Measurements from ENCODE around the gene EIF1. TPM values are rescaled to one million over a fixed set of nuclear protein-coding genes. Genes with fewer than 3 reads are reported as not detected.
"Not testable (repeated sequence)": the region's sequence is repeated elsewhere in the genome, so short reads cannot be mapped to it uniquely, and the experiment has no call there.

EIF1 gene
- total RNA-seq = 779 and 785 TPM in 2 replicates

DNA sequence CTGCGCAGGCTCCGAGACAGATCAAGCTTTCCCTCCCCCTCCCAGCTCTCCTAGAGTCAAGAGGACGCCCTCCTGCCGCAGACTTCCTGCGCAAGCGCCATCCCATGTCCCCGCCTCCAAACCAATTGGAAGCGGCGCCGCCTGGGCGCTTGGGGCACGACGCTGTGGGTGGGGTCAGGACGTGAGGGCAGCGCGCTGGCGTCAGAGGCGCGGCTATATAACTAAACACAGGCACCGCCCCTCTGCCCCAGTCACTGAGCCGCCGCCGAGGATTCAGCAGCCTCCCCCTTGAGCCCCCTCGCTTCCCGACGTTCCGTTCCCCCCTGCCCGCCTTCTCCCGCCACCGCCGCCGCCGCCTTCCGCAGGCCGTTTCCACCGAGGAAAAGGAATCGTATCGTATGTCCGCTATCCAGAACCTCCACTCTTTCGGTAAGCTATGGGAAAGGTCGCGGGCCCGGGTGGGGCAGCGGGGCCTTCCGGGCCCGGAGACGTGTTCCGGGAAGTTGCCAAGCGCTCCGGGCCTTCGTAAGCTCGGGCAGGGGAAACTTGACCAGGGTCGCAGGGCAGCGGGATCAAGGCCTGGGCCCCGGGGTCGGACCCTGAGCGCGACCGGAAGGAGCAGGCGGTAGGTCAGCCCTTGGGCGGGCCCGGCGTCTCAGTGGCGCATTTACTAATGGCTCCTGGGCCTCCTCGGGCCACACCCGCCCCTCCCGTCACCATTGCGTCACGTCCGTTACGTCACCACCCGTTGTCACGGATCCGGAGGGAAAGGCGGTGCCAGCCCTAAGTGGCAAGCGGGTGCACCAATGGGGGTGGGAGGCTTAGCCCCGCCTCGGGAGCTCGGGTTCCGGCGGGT lies at the start of gene EIF1:
Gene EIF1 (plus strand): TSS at position 245 of the 856 bp plus-strand sequence. CDS start 154 bp downstream, at position 399.
- Mint-ChIP-seq H3K27me3 (ENCODE audit: low read depth) (no peaks in the 10 kb centered on the region), H3K4me1 (ENCODE audit: low read depth) (peaks cover 15% of the 10 kb centered on the region), H3K27ac (peak within 1 kb of the TSS; percentile 98), H3K36me3 (ENCODE audit: low read depth) (peaks cover 51% of the 10 kb centered on the region), H3K4me3 (ENCODE audit: low read depth) (peak within 1 kb of the TSS; percentile 96), H3K9me3 (no peaks in the 10 kb centered on the region)
- intact Hi-C loops (cut with micrococcal nuclease) = loop anchor here (1.0 kb wide), 2 partner anchors 10 to 23 kb away; no protein-coding TSS in a partner anchor
- peak; percentile 99 for DNase-seq (ENCODE audit: low spot score)

DNA sequence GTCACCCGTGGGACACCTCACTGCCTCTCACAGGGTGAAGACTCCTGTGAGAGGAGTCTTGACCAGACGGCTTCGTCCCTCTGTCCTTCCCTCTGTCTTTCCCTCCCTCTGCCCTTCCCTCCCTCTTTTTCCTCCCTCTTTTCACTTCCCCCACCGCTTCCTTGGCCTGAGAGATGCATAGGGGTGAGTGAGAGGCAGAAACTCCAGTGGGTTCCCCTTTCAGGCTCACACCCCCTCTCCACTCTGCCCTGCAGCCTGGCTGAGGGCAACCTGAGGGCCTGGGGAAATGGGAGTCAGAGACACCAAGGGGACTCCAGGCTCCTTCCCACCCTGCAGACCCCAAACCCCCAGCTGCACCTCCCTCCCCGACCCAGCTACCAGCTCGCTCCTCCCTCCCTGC lies 49.7 kb upstream of the EIF1 start:
- H3K4me3 Mint-ChIP-seq (ENCODE audit: low read depth) = no peak overlapping the region
- DNase-seq (ENCODE audit: low spot score) = no peak
- H3K36me3 Mint-ChIP-seq (ENCODE audit: low read depth) = no peaks in the 10 kb centered on the region
- H3K4me1 Mint-ChIP-seq (ENCODE audit: low read depth) = no peaks in the 10 kb centered on the region
- intact Hi-C loops (cut with micrococcal nuclease) = no loop called here
- H3K27me3 Mint-ChIP-seq (ENCODE audit: low read depth) = peaks cover 2% of the 10 kb centered on the region
- no peaks in the 10 kb centered on the region for H3K9me3 Mint-ChIP-seq
- no peak overlapping the region for H3K27ac Mint-ChIP-seq

DNA sequence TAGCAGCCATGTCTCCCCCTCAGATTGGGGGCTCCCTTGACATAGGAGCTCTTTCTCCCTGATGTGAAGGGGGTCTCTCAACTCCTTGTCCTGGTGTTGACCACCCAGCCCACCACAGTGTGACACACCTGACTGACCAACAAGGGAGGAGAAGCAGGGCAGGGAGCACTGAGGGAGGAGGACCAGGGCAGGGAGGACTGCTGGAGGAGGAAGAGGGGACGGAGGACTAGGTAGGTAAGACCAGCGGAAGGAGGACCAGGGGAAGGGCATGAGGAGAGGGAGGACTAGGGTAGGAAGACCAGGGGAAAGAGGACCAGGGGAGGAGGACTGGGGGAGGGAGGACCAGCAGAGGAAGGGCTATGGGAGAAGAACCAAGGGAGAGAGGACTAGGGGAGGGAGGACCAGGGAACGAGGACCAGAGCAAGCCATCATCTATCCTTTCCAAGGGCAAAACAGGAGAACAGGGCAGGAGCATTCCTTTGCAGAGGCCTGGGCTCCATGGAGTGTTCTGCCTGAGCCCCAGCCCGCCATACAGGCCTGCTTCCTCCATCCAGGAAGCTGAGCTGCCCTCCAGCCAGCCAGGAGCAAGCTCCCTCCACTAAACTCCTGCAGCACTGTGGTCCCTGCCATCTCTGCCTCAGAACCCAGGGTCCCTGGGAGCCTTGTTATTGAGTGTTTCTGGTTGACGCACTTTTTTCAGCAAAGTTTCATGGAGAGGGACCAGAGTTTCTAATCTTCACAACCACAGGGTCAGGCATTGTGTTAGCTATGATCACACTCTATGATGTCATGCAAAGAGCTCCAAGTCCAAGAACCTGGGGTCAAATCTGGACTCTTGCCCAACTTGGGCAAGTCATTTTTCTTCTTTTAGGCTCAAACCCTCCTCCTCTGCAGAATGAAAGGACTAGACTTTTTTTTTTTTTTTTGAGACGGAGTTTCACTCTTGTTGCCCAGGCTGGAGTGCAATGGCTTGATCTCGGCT lies 48.9 kb upstream of the EIF1 start:
- intact Hi-C loops (cut with micrococcal nuclease) = no loop called here
- Mint-ChIP-seq H3K27me3 (ENCODE audit: low read depth) (peaks cover 2% of the 10 kb centered on the region), H3K4me3 (ENCODE audit: low read depth) (no peak overlapping the region), H3K36me3 (ENCODE audit: low read depth) (no peaks in the 10 kb centered on the region), H3K4me1 (ENCODE audit: low read depth) (no peaks in the 10 kb centered on the region), H3K9me3 (no peaks in the 10 kb centered on the region), H3K27ac (no peak overlapping the region)
- DNase-seq (ENCODE audit: low spot score) = no peak

DNA sequence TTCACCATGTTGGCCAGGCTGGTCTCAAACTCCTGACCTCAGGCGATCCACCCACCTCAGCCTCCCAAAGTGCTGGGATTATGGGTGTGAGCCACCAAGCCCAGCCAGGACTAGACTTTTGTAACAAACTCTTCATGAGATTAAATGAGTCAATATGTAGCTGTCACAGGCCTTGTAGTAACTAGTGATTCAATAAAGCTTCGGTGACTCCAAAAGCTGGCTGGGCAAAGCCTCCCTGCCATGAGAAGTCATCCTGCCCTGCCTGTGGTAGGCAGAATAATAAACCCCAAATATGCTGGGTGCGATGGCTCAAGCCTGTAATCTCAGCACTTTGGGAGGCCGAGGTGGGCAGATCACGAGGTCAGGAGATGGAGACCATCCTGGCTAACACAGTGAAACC lies 48.1 kb upstream of the EIF1 start:
- H3K4me3 Mint-ChIP-seq (ENCODE audit: low read depth); intact Hi-C loops (cut with micrococcal nuclease); H3K9me3 Mint-ChIP-seq; DNase-seq (ENCODE audit: low spot score); H3K27ac Mint-ChIP-seq; H3K4me1 Mint-ChIP-seq (ENCODE audit: low read depth); H3K27me3 Mint-ChIP-seq (ENCODE audit: low read depth); H3K36me3 Mint-ChIP-seq (ENCODE audit: low read depth): not testable (repeated sequence)

DNA sequence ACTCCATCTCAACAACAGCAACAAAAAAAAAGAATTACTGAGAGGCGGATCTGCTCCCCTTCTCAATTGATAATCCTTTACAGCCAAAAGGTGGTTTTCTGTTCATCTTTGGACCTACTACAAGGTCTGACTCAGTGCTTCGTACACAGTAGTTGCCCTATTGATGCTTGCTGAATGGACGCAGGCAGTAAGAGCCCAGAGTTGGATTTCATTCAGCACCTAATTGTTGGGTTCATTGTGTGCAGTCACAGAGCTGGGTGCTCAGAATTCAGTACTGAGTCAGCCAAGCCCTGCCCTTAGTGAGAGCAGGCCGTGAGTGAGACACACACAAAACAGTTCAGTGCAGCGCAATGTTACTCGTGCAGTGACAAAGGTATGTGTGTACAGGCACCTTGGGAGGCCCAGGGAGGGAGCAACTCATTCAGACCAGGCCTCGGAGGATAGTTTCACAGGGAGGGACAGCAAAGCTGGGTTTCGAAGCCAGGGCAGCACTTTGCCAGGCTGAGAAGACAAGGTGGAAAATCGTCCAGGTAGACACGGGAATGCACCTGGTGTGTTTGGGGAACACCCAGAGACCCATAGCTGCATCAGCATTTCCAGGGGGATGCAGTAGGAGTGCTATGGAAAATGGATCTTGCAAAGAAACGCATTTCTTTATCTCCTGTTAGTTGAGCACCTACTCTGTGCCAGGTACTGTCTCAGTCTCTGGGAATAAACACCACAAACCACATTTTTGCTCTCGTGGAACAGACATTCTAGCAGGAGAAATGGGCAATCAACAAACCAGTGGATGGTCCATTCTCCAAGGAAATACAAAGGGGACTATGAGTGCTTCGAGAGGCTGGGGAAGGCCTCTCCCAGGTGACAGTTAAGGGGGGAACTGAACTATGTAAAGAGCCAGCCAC lies 46.2 kb upstream of the EIF1 start:
- DNase-seq (ENCODE audit: low spot score) = no peak
- Mint-ChIP-seq H3K36me3 (ENCODE audit: low read depth) (no peaks in the 10 kb centered on the region), H3K4me1 (ENCODE audit: low read depth) (no peaks in the 10 kb centered on the region), H3K27me3 (ENCODE audit: low read depth) (peaks cover 4% of the 10 kb centered on the region), H3K27ac (no peak overlapping the region), H3K9me3 (no peaks in the 10 kb centered on the region), H3K4me3 (ENCODE audit: low read depth) (no peak overlapping the region)
- intact Hi-C loops (cut with micrococcal nuclease) = no loop called here

DNA sequence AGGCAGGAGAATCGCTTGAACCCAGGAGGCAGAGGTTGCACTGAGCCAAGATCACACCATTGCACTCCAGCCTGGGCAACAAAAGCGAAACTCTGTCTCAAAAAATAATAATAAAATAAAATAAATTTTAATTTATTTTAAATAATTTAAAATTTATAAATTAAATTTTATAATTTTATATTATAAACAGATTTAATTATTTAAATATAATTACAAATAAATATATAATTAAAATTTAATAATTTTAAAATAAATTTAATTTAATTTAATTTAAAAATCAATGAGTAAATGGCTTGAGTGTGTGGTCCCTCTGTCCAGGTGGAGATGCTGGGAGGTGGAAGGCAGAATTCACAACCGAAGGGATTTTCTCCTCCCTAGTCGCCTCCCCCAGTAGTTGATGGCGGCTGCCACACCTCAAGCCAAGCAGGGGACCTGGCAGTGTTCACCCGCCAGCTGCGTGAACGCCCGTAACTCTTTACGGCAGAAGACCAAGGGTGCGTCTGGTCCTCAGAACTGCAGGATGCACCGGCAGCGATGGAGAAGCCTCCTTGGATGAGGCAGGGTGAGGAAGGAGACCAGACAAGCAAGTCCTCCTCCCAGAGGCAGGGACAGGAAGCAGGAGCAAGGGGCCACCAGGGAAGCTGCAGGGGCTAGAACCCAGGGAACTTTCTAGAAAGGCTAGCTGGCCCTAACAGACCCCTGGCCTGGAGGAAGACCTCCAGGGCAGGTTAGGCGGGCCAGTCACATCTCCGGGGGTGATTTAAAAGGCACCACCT lies 41.5 kb upstream of the EIF1 start:
- H3K4me3 Mint-ChIP-seq (ENCODE audit: low read depth) = no peak overlapping the region
- intact Hi-C loops (cut with micrococcal nuclease) = loop anchor here (5.0 kb wide), 2 partner anchors 230 to 740 kb away; no protein-coding TSS in a partner anchor
- no peaks in the 10 kb centered on the region for H3K36me3 Mint-ChIP-seq (ENCODE audit: low read depth)
- H3K4me1 Mint-ChIP-seq (ENCODE audit: low read depth) = peaks cover 7% of the 10 kb centered on the region
- peaks cover 4% of the 10 kb centered on the region for H3K27me3 Mint-ChIP-seq (ENCODE audit: low read depth)
- no peak overlapping the region for H3K27ac Mint-ChIP-seq
- DNase-seq (ENCODE audit: low spot score) = no peak
- no peaks in the 10 kb centered on the region for H3K9me3 Mint-ChIP-seq

DNA sequence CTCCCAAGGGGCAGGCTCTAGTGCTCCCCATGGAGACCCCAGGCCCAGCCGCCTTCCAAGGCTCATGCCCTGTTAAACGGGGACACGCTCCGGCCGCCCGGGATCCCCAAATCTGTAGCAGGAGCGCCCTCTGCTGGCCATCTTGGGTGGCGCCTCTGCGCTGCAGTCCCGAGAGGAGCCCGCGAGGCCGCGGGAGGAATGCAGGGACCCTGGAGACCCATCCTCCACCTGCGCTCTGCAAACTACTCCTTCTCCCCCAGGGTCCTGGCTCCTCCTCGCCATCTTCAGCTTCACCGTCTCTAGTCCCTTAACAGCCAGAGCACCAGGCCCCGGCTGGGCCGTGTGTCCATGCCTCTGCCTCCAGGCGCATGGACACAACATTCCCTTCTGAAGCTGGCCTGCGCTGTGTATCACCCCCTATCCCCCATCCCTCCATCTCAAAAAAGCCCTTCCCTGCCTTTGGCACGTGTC lies 40.7 kb upstream of the EIF1 start:
- H3K27me3 Mint-ChIP-seq (ENCODE audit: low read depth) = peaks cover 4% of the 10 kb centered on the region
- H3K4me1 Mint-ChIP-seq (ENCODE audit: low read depth) = peaks cover 7% of the 10 kb centered on the region
- H3K36me3 Mint-ChIP-seq (ENCODE audit: low read depth) = no peaks in the 10 kb centered on the region
- H3K4me3 Mint-ChIP-seq (ENCODE audit: low read depth) = peak overlapping the region; percentile 1
- intact Hi-C loops (cut with micrococcal nuclease) = loop anchor here (1.0 to 5.0 kb wide), 4 partner anchors 14 to 741 kb away; no protein-coding TSS in a partner anchor
- DNase-seq (ENCODE audit: low spot score) = peak; percentile 76
- no peak overlapping the region for H3K27ac Mint-ChIP-seq
- no peaks in the 10 kb centered on the region for H3K9me3 Mint-ChIP-seq

DNA sequence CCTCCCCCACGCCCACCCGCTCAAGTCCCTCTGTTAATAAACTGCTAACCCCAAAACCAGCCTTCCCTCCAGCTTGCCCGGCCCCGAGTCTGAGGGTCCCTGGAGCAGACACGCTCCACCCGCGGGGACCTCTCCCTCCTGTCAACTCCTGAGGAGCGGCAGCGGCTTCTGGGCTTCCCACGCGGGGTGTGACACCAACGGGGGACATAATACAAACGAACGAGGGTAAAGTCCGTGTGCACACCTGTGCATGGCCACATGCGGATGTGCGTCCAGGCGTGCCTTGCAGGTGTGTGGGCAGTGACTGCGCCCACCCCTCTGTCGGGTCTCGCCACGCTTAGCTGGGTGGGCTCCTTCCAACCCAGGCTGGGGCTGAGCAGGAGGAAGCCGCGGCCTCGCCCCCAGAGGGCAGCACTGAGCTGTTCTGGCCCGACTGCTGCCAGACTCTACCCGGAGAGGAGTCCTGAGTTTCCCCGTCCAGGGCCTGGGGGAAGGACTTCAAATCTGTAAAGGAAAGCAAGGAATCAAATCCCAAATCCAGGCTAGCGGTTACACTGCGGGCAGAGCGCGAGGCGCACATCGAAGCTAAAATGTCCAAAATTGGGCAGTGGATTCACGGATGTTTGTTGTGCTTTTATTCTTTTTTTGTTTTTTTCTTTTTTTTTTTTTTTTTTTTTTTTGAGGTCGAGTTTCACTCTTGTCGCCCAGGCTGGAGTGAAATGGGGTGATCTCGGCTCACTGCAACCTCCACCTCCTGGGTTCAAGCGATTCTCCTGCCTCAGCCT lies 40.1 kb upstream of the EIF1 start:
- DNase-seq (ENCODE audit: low spot score) = peak; percentile 74
- peaks cover 7% of the 10 kb centered on the region for H3K4me1 Mint-ChIP-seq (ENCODE audit: low read depth)
- H3K27ac Mint-ChIP-seq = peak overlapping the region; percentile 51
- peaks cover 2% of the 10 kb centered on the region for H3K27me3 Mint-ChIP-seq (ENCODE audit: low read depth)
- H3K4me3 Mint-ChIP-seq (ENCODE audit: low read depth) = peak overlapping the region; percentile 51
- intact Hi-C loops (cut with micrococcal nuclease) = loop anchor here (1.0 to 5.0 kb wide), 4 partner anchors 14 to 741 kb away; no protein-coding TSS in a partner anchor
- H3K9me3 Mint-ChIP-seq = no peaks in the 10 kb centered on the region
- H3K36me3 Mint-ChIP-seq (ENCODE audit: low read depth) = no peaks in the 10 kb centered on the region

DNA sequence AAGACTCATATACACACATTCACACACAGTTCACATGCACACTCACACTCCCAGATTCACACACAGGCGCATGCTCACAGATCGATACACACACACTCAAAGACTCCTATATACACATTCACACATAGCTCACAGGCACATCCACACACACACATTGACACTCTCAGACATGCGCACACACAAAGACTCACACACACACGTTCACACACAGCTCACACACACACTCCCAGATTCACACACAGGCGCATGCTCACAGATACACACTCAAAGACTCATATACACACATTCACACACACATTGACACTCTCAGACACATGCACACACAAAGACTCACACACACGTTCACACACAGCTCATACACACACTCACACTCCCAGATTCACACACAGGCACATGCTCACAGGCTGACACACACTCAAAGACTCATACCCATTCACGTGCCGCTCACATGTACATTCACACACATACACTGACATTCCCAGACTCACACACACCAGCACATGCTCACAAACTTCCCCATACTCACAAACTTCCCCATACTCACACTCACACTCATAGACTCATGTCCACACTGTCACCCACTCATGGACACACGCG lies 38.7 kb upstream of the EIF1 start:
- H3K4me3 Mint-ChIP-seq (ENCODE audit: low read depth) = no peak overlapping the region
- H3K36me3 Mint-ChIP-seq (ENCODE audit: low read depth) = no peaks in the 10 kb centered on the region
- peaks cover 7% of the 10 kb centered on the region for H3K4me1 Mint-ChIP-seq (ENCODE audit: low read depth)
- DNase-seq (ENCODE audit: low spot score) = no peak
- H3K27ac Mint-ChIP-seq = no peak overlapping the region
- intact Hi-C loops (cut with micrococcal nuclease) = loop anchor here (5.0 kb wide), 2 partner anchors 233 to 743 kb away; no protein-coding TSS in a partner anchor
- H3K27me3 Mint-ChIP-seq (ENCODE audit: low read depth) = peaks cover 2% of the 10 kb centered on the region
- H3K9me3 Mint-ChIP-seq = no peaks in the 10 kb centered on the region

DNA sequence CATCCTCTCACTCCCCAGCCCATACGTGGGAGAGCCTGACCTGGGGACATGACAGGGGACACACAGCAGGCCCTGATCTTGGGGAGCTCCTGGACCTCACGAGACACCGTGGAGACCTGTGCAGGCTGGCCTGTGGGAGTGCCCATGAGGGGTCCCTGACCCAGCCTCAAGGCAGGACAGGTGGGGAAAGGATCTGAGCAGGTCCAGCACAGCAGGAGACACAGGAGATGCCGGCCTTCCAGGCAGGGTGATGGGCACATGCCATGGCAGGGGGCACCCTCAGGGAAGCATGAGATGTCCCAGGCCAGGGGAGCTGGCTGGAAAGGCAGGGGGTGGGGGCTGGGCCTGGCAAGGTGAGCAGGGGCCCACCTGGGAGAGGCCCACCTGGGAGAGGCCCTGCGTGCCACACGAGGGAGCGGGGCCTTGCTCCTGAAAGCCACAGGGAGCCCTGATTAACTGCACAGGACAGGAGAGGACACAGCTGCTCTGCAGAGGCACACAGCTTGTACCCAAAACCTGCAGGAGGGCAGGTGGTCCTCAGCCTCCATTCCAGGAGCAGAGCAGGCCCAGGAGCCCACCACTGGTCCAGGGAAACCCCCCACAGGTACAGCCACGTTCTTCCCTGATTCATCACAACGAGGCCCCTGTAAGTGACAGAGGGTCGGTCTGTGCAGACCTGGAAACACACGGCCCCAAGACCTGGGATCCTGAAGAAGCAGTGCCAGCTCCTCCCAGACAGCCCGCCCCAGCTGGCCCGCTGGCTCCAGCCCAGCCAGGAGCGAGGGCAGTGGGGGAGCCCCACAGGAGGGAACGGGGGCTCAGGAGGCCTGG lies 37.7 kb upstream of the EIF1 start:
- Mint-ChIP-seq H3K27ac (no peak overlapping the region), H3K9me3 (no peaks in the 10 kb centered on the region), H3K27me3 (ENCODE audit: low read depth) (peaks cover under 1% of the 10 kb centered on the region), H3K36me3 (ENCODE audit: low read depth) (no peaks in the 10 kb centered on the region), H3K4me3 (ENCODE audit: low read depth) (no peak overlapping the region), H3K4me1 (ENCODE audit: low read depth) (peaks cover 7% of the 10 kb centered on the region)
- no peak for DNase-seq (ENCODE audit: low spot score)
- intact Hi-C loops (cut with micrococcal nuclease) = no loop called here

Measured in activated T-helper 2 cell treated with anti-CD3 and anti-CD28 coated beads, Interferon-gamma antibody, Interleukin-2, Interleukin-4, amounts not matched to agents 10 μg/mL and 5 μg/mL and 100 μg/mL, durations not matched to agents 14 hours and 24 hours and 36 hours (primary cell).